Measurements from ENCODE around the gene PRPF6.
A peak's percentile ranks its signal among the peaks of the same experiment; 100 is the strongest.

- TF ChIP-seq POLR2A (IDR thresholded peaks at IDR 0.05) (no peak), CTCF (IDR thresholded peaks at IDR 0.05) (peak in 1 of 4 experiments; percentile 18), EP300 (IDR thresholded peaks at IDR 0.05) (no peak), POLR2AphosphoS5 (IDR thresholded peaks at IDR 0.05) (no peak)
These were observed 1.2 kb upstream of the PRPF6 start, which contains the start of gene SAMD10 for GRCh38 chr20:63979557-63980316.
